K562 (cell line): ENCODE results near the gene ZCWPW1. TPM values are rescaled to one million over a fixed set of nuclear protein-coding genes. Genes with fewer than 3 reads are reported as not detected.

ENCODE experiments used
- ATF7 ChIP-seq: fragments of 450-650 bp; IDR thresholded peaks from 2 replicates; pipeline ENCODE4 v1.7.1; 2014; ENCODE audit warnings: mild to moderate bottlenecking, moderate library complexity
- C11orf30 ChIP-seq: fragments of 450-650 bp; IDR thresholded peaks from 2 replicates; pipeline ENCODE4 v1.6.1; 2016; ENCODE audit warnings: low read depth, mild to moderate bottlenecking
- CBX3 ChIP-seq, 2 experiments: IDR thresholded peaks; 1 replicate in 1 of 2; 2 replicates in 1 of 2; pipeline ENCODE4 v1.6.1; 2012; ENCODE audit warnings: inconsistent platforms in 2 of 2, low read length in 2 of 2, borderline replicate concordance in 1 of 2, control low read depth in 1 of 2
- ERF ChIP-seq: fragments of 450-650 bp; formaldehyde crosslinking; IDR thresholded peaks from 2 replicates; pipeline ENCODE4 v1.4.0; 2020; ENCODE audit warnings: mild to moderate bottlenecking, mixed read lengths
- HCFC1 ChIP-seq: IDR thresholded peaks from 2 replicates; pipeline ENCODE4 v1.6.1; 2012; ENCODE audit warnings: low read depth, low read length, improper control_type of control experiment
- HMGN3 ChIP-seq: IDR thresholded peaks from 2 replicates; pipeline ENCODE4 v1.6.1; 2011; ENCODE audit warnings: borderline replicate concordance, low read depth, mild to moderate bottlenecking, mixed read lengths, low read length; ENCODE audit not compliant: insufficient read length; ENCODE audit errors: extremely low read depth
- LCOR ChIP-seq: sonication (generic); formaldehyde crosslinking; IDR thresholded peaks from 2 replicates; pipeline ENCODE4 v1.8.0; 2022; ENCODE audit warnings: mild to moderate bottlenecking, missing genetic modification reagents
- MAZ ChIP-seq, 2 experiments: fragments of 450-650 bp in 1 of 2; sonication (generic) in 1 of 2; formaldehyde crosslinking; IDR thresholded peaks in 1 of 2; conservative IDR thresholded peaks in 1 of 2; 2 replicates each; pipeline versions ENCODE4 v1.4.0 to v1.5.0; 2020; ENCODE audit warnings: mild to moderate bottlenecking in 1 of 2, missing genetic modification reagents in 1 of 2
- NCOA1 ChIP-seq: fragments of 450-650 bp; IDR thresholded peaks from 2 replicates; pipeline ENCODE4 v1.6.1; 2016; ENCODE audit warnings: low read depth
- PTBP1 ChIP-seq: fragments of 200-400 bp; formaldehyde crosslinking; IDR thresholded peaks from 2 replicates; pipeline ENCODE4 v1.6.1; 2017; ENCODE audit warnings: low read depth, low read length
- RHOXF2B ChIP-seq: fragments of 250-450 bp; sonication (Bioruptor Pico); conservative IDR thresholded peaks from 2 replicates; pipeline ENCODE4 v1.5.1; 2021
- SMARCA5 ChIP-seq: fragments of 450-650 bp; IDR thresholded peaks from 2 replicates; pipeline ENCODE4 v1.6.1; 2016
- XRCC5 ChIP-seq: fragments of 200-400 bp; formaldehyde crosslinking; IDR thresholded peaks from 2 replicates; pipeline ENCODE4 v1.6.1; 2017; ENCODE audit warnings: low read depth, mild to moderate bottlenecking, low read length
- ZNF239 ChIP-seq: fragments of 250-450 bp; sonication (Bioruptor Pico); IDR thresholded peaks from 2 replicates; pipeline ENCODE4 v1.4.0; 2020; ENCODE audit warnings: mild to moderate bottlenecking
- ZNF253 ChIP-seq: fragments of 250-450 bp; sonication (Bioruptor Pico); conservative IDR thresholded peaks from 2 replicates; pipeline ENCODE4 v1.6.1; 2021; ENCODE audit warnings: mild to moderate bottlenecking
- ZNF436 ChIP-seq: fragments of 250-450, 450-650 bp; sonication (Bioruptor Pico); formaldehyde crosslinking; IDR thresholded peaks from 2 replicates; pipeline ENCODE4 v1.7.0; 2020; ENCODE audit warnings: mild to moderate bottlenecking
- polyA plus RNA-seq, 8 experiments: library from polyadenylated mRNA; depleted of rRNA in 4 of 8; stranded (reverse) in 5 of 8; unstranded in 3 of 8; fragments of >200 nt; fragmentation: Nextera tagmentation in 2 of 8; fragmentation: Illumina TruSeq in 1 of 8; extraction: Ambion mirVana in 2 of 8; extraction: Trizol in 1 of 8; gene quantifications; 2 replicates each; pipeline versions ENCODE4 v1.2.1 to v1.2.3, GENCODE V29; 2011 to 2014; ENCODE audit warnings: inconsistent platforms in 1 of 8, missing spikeins in 1 of 8
- total RNA-seq, 7 experiments: library from RNA; depleted of rRNA in 6 of 7; stranded (reverse); fragments of >200 nt in 6 of 7; fragmentation: Illumina TruSeq in 2 of 7; extraction: Trizol in 2 of 7; gene quantifications; 2 replicates each; pipeline versions ENCODE4 v1.2.1 to v1.2.3, GENCODE V29; 2011 to 2021; ENCODE audit warnings: low replicate concordance in 1 of 7
- TF ChIP-seq, protein P1 (sequence below): sonication (generic); formaldehyde crosslinking; IDR thresholded peaks from 2 replicates; pipeline ENCODE4 v1.8.0; 2023; ENCODE audit warnings: missing genetic modification reagents, mild to moderate bottlenecking, borderline replicate concordance
- TF ChIP-seq, protein P2 (sequence below): sonication (generic); formaldehyde crosslinking; IDR thresholded peaks from 2 replicates; pipeline ENCODE4 v1.8.0; 2022; ENCODE audit warnings: missing genetic modification reagents, mild to moderate bottlenecking, moderate library complexity, borderline replicate concordance

The ZCWPW1 gene
- total and polyA plus RNA-seq, 9 of the 15 experiments (the other 6 are each of a cell fraction or from before 2014, with no cell fraction given) = 0.18 to 1.7 (median 1.2) TPM

DNA sequence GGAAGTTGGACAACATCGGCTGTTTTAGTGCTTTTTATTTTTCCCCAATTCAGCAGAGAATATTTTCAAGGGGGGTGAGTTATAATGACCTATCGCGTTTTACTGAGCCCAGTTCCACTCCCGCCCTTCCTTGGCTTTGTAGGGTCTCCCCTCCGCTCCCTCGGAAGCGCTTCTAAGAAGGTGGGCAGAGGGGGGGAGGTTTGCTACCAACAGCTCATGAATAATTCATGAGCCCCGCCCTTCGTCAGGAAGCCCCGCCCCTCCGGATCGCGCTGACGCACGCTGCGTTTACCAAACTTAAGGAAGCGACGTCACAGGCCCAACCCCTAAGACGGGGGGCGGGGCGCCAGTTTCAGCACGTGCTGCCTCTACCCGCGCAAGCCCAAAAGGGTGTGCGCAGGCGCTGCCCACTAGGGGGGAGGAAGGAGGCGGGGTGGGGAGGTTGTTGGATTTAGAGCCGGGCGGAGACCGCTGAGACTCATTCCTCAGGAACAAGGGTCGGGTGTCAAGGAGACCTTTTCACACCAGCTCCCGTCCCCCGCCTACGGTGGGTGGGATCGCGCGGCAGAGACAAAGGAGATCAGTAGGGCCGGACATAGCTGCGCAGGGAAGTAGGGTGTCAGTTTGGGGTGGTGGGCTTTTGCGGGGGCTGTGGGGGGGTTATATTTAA is 599 bp upstream of the ZCWPW1 start (continued):
- TF ChIP-seq, protein P1, sequence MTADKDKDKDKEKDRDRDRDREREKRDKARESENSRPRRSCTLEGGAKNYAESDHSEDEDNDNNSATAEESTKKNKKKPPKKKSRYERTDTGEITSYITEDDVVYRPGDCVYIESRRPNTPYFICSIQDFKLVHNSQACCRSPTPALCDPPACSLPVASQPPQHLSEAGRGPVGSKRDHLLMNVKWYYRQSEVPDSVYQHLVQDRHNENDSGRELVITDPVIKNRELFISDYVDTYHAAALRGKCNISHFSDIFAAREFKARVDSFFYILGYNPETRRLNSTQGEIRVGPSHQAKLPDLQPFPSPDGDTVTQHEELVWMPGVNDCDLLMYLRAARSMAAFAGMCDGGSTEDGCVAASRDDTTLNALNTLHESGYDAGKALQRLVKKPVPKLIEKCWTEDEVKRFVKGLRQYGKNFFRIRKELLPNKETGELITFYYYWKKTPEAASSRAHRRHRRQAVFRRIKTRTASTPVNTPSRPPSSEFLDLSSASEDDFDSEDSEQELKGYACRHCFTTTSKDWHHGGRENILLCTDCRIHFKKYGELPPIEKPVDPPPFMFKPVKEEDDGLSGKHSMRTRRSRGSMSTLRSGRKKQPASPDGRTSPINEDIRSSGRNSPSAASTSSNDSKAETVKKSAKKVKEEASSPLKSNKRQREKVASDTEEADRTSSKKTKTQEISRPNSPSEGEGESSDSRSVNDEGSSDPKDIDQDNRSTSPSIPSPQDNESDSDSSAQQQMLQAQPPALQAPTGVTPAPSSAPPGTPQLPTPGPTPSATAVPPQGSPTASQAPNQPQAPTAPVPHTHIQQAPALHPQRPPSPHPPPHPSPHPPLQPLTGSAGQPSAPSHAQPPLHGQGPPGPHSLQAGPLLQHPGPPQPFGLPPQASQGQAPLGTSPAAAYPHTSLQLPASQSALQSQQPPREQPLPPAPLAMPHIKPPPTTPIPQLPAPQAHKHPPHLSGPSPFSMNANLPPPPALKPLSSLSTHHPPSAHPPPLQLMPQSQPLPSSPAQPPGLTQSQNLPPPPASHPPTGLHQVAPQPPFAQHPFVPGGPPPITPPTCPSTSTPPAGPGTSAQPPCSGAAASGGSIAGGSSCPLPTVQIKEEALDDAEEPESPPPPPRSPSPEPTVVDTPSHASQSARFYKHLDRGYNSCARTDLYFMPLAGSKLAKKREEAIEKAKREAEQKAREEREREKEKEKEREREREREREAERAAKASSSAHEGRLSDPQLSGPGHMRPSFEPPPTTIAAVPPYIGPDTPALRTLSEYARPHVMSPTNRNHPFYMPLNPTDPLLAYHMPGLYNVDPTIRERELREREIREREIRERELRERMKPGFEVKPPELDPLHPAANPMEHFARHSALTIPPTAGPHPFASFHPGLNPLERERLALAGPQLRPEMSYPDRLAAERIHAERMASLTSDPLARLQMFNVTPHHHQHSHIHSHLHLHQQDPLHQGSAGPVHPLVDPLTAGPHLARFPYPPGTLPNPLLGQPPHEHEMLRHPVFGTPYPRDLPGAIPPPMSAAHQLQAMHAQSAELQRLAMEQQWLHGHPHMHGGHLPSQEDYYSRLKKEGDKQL (CRISPR knock-in tag) = no peak; the same call in 1 of the 2 replicates
- TF ChIP-seq LCOR (peak; percentile 97), SMARCA5 (peak; percentile 16; the same call in 1 of the 2 replicates), ZNF253 (0 out of 2 replicates have a peak, but pooled peaks have one; percentile 72), HMGN3 (peak; percentile 55), NCOA1 (peak; percentile 45; the same call in 1 of the 2 replicates), ZNF239 (CRISPR knock-in tag) (peak; percentile 7; the same call in 1 of the 2 replicates), CBX3 (IDR thresholded peaks at IDR 0.05; ENCODE audit: borderline replicate concordance in 1 of 2, low read length in 2 of 2) (0 out of 3 replicates have a peak, but pooled peaks of 1 of the 2 experiments have one; percentile 17), ERF (CRISPR knock-in tag) (no peak), XRCC5 (0 out of 2 replicates have a peak, but pooled peaks have one; percentile 18), MAZ (CRISPR knock-in tag; conservative IDR thresholded peaks at IDR 0.05 in 1 of 2, IDR thresholded peaks at IDR 0.05 in 1 of 2) (peak; percentile 95 to 98), PTBP1 (no peak), ATF7 (peak; percentile 95), RHOXF2B (CRISPR knock-in tag) (0 out of 2 replicates have a peak, but pooled peaks have one; percentile 20), ZNF436 (CRISPR knock-in tag) (no peak), C11orf30 (peak; percentile 95), HCFC1 (0 out of 2 replicates have a peak, but pooled peaks have one; percentile 13)
- TF ChIP-seq, protein P2, sequence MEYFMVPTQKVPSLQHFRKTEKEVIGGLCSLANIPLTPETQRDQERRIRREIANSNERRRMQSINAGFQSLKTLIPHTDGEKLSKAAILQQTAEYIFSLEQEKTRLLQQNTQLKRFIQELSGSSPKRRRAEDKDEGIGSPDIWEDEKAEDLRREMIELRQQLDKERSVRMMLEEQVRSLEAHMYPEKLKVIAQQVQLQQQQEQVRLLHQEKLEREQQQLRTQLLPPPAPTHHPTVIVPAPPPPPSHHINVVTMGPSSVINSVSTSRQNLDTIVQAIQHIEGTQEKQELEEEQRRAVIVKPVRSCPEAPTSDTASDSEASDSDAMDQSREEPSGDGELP (CRISPR knock-in tag) = 0 out of 2 replicates have a peak, but pooled peaks have one; percentile 30
